ENCODE results near the gene NME4.
"Not testable (repeated sequence)": the region's sequence is repeated elsewhere in the genome, so short reads cannot be mapped to it uniquely, and the experiment has no call there.

- not testable (repeated sequence) for TF ChIP-seq CTCF (IDR thresholded peaks at IDR 0.05); EZH2 (IDR thresholded peaks at IDR 0.05; ENCODE audit: borderline replicate concordance, insufficient read depth, low read depth, low read length, poor library complexity, severe bottlenecking)
Measured at GRCh38 chr16:415170-415498, 18.1 kb downstream of the NME4 start.
